ENCODE results near the gene GJE1. TPM values are rescaled to one million over a fixed set of nuclear protein-coding genes. Genes with fewer than 3 reads are reported as not detected.
A peak's percentile ranks its signal among the peaks of the same experiment; 100 is the strongest.

GJE1 gene
- total and polyA plus RNA-seq, 4 donors = not detected

- Histone ChIP-seq H3K4me1 (ENCODE audit: control insufficient read depth in 5 of 5, insufficient read depth in 5 of 5, low read length in 5 of 5) (peaks cover 0 to 19% (median 6%) of the 10 kb centered on the region in 5 donors), H3K36me3 (ENCODE audit: control insufficient read depth in 4 of 4, insufficient read depth in 4 of 4, low read length in 4 of 4) (peaks cover 0 to 7% (median 0%) of the 10 kb centered on the region in 4 donors), H3K27ac (ENCODE audit: low read depth in 1 of 2, low read length in 1 of 2) (peak within 1 kb of the TSS; percentile 68 to 82), H3K9ac (ENCODE audit: insufficient read depth in 1 of 2, low read length in 2 of 2) (peak within 1 kb of the TSS; percentile 82 to 98), H3K9me3 (ENCODE audit: control insufficient read depth in 4 of 4, insufficient read depth in 3 of 4, low read length in 3 of 4) (no peaks in the 10 kb centered on the region), H3K27me3 (ENCODE audit: control insufficient read depth in 3 of 3, insufficient read depth in 3 of 3, low read length in 2 of 3) (peaks cover 0 to 4% (median 0%) of the 10 kb centered on the region in 3 donors), H3K4me3 (peak within 1 kb of the TSS; percentile 82)
- 1% methylated on average over 38 of the region's 38 CpGs for WGBS, 2 donors
- peak; percentile 88 for TF ChIP-seq CTCF (IDR thresholded peaks at IDR 0.05; ENCODE audit: control extremely low read depth, extremely low read depth)
- ATAC-seq (ENCODE audit: insufficient read depth, low FRiP score) (peak; percentile 100), DNase-seq (peak; percentile 99 to 100 (median 100))
These were observed 14.3 kb downstream of the GJE1 start, which contains the start of the genes NMBR and VTA1 for GRCh38 chr6:142146828-142147662. NMBR (minus strand) TSS chr6:142147122; CDS start chr6:142088658, 58,464 bp downstream. VTA1 (plus strand) TSS chr6:142147263; CDS start chr6:142147288, 25 bp downstream.

GRCh38 chr6:142152746-142153145, 20.0 kb downstream of the GJE1 start:
- TF ChIP-seq CTCF (IDR thresholded peaks at IDR 0.05; ENCODE audit: control extremely low read depth, extremely low read depth) = no peak
- peaks cover 0 to 19% (median 6%) of the 10 kb centered on the region in 5 donors for H3K4me1 ChIP-seq (ENCODE audit: control insufficient read depth in 5 of 5, insufficient read depth in 5 of 5, low read length in 5 of 5)
- peaks cover 0 to 7% (median 0%) of the 10 kb centered on the region in 4 donors for H3K36me3 ChIP-seq (ENCODE audit: control insufficient read depth in 4 of 4, insufficient read depth in 4 of 4, low read length in 4 of 4)
- no peak overlapping the region for H3K4me3 ChIP-seq
- no peaks in the 10 kb centered on the region for H3K27me3 ChIP-seq (ENCODE audit: control insufficient read depth in 3 of 3, insufficient read depth in 3 of 3, low read length in 2 of 3)
- no peak overlapping the region for H3K27ac ChIP-seq (ENCODE audit: low read depth in 1 of 2, low read length in 1 of 2)
- no peaks in the 10 kb centered on the region for H3K9me3 ChIP-seq (ENCODE audit: control insufficient read depth in 4 of 4, insufficient read depth in 3 of 4, low read length in 3 of 4)
- no peak for ATAC-seq (ENCODE audit: insufficient read depth, low FRiP score)
- no peak for DNase-seq
- H3K9ac ChIP-seq (ENCODE audit: insufficient read depth in 1 of 2, low read length in 2 of 2) = no peak overlapping the region

- Histone ChIP-seq H3K27ac (ENCODE audit: low read depth in 1 of 2, low read length in 1 of 2) (no peak overlapping the region), H3K9ac (ENCODE audit: insufficient read depth in 1 of 2, low read length in 2 of 2) (no peak overlapping the region), H3K27me3 (ENCODE audit: control insufficient read depth in 3 of 3, insufficient read depth in 3 of 3, low read length in 2 of 3) (no peaks in the 10 kb centered on the region), H3K4me1 (ENCODE audit: control insufficient read depth in 5 of 5, insufficient read depth in 5 of 5, low read length in 5 of 5) (peaks cover 0 to 15% (median 3%) of the 10 kb centered on the region in 5 donors), H3K36me3 (ENCODE audit: control insufficient read depth in 4 of 4, insufficient read depth in 4 of 4, low read length in 4 of 4) (peaks cover 0 to 7% (median 0%) of the 10 kb centered on the region in 4 donors), H3K9me3 (ENCODE audit: control insufficient read depth in 4 of 4, insufficient read depth in 3 of 4, low read length in 3 of 4) (no peaks in the 10 kb centered on the region), H3K4me3 (no peak overlapping the region)
- no peak for ATAC-seq (ENCODE audit: insufficient read depth, low FRiP score)
- WGBS, 2 donors = 38 to 62% methylated on average over 2 of the region's 2 CpGs
- TF ChIP-seq CTCF (IDR thresholded peaks at IDR 0.05; ENCODE audit: control extremely low read depth, extremely low read depth) = no peak
- DNase-seq = no peak
These were observed 20.5 kb downstream of the GJE1 start for GRCh38 chr6:142153196-142153595.

All from lung (tissue), 12 donors.